Thyroid gland (tissue), 4 donors: ENCODE results near the gene BCAS3.

Source experiments
- POLR2A ChIP-seq, 2 donors: fragments of 450-650 bp; IDR thresholded peaks; one replicate each; pipeline ENCODE4 v1.6.1; 2017; ENCODE audit warnings: antibody characterized with exemption in 2 of 2, mild to moderate bottlenecking in 2 of 2, moderate library complexity in 1 of 2
- TF ChIP-seq, protein P1 (sequence below), 6 experiments: fragments of 200-600 bp in 3 of 6; fragments of 450-650 bp in 3 of 6; sonication (generic) in 3 of 6; IDR thresholded peaks; one replicate each; pipeline ENCODE4 v1.5.1; 2016 to 2019; ENCODE audit warnings: antibody characterized with exemption in 6 of 6, mild to moderate bottlenecking in 2 of 6, inconsistent platforms in 1 of 6, moderate library complexity in 1 of 6

DNA sequence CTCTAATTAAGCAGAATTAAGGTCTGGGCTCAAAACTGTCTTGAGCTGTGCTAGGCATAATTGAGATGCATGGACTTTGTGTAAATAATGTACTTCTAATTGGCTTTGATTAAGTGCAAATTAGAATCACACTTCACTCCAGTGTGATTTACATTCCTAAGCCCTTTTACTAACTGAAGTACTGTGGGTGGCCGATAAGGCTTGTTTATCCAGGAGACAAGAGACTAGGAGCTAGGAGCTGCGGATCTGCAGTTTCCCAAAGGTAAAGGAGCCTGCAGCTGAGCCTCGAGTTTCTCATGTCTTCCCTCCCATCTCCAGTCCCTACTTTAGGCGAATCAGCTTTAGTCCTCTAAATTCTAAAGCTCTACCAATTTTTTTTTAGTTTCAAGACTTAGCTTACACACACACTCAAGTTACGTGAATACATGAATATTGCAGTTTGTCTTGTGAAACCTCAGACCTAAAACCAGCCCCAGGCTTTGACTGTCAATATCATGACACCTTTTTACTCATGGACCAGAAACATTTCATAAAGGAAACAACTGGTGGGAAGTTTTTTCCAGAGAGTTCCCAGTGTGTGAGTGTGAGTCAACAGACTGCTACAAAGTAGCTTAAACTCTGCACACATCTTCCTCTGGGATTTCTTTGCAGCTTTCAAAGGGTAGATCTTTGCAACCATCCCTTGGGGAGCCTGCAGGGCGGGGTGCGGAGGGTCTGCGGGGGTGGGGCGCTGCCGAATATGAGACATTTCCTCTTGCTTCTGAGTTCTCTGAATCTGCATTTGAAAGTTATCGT, 608.1 kb downstream of the BCAS3 start:
- TF ChIP-seq, protein P1, sequence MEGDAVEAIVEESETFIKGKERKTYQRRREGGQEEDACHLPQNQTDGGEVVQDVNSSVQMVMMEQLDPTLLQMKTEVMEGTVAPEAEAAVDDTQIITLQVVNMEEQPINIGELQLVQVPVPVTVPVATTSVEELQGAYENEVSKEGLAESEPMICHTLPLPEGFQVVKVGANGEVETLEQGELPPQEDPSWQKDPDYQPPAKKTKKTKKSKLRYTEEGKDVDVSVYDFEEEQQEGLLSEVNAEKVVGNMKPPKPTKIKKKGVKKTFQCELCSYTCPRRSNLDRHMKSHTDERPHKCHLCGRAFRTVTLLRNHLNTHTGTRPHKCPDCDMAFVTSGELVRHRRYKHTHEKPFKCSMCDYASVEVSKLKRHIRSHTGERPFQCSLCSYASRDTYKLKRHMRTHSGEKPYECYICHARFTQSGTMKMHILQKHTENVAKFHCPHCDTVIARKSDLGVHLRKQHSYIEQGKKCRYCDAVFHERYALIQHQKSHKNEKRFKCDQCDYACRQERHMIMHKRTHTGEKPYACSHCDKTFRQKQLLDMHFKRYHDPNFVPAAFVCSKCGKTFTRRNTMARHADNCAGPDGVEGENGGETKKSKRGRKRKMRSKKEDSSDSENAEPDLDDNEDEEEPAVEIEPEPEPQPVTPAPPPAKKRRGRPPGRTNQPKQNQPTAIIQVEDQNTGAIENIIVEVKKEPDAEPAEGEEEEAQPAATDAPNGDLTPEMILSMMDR (IDR thresholded peaks at IDR 0.05), result no peak
- no peak for TF ChIP-seq POLR2A (IDR thresholded peaks at IDR 0.05)
